Type B pancreatic cell (in vitro differentiated cells): ENCODE data around the gene ZCCHC17. TPM values are rescaled to one million over a fixed set of nuclear protein-coding genes. Genes with fewer than 3 reads are reported as not detected.

Experiments used
- DNase-seq: peaks from one replicate; pipeline ENCODE4 v3.0.0; 2021; ENCODE audit warnings: mixed read lengths; ENCODE audit not compliant: unreplicated experiment; ENCODE audit errors: extremely low spot score
- H3K27ac Mint-ChIP-seq: 2 replicates; pipeline ENCODE4 v1.8.0; 2021; ENCODE audit warnings: mild to moderate bottlenecking, mixed read lengths
- H3K27me3 Mint-ChIP-seq: 2 replicates; pipeline ENCODE4 v1.8.0; 2021; ENCODE audit warnings: mixed read lengths
- H3K36me3 Mint-ChIP-seq: 2 replicates; pipeline ENCODE4 v1.8.0; 2021; ENCODE audit warnings: mixed read lengths
- H3K4me1 Mint-ChIP-seq: one replicate; pipeline ENCODE4 v1.8.0; 2021; ENCODE audit warnings: mixed read lengths; ENCODE audit not compliant: unreplicated experiment
- H3K4me3 Mint-ChIP-seq: 2 replicates; pipeline ENCODE4 v1.8.0; 2021; ENCODE audit warnings: mild to moderate bottlenecking, mixed read lengths
- H3K9me3 Mint-ChIP-seq: 2 replicates; pipeline ENCODE4 v1.8.0; 2021; ENCODE audit warnings: mixed read lengths
- total RNA-seq: library from RNA; stranded (reverse); gene quantifications from 2 replicates; pipeline ENCODE4 v1.2.1, GENCODE V29; 2021; ENCODE audit warnings: low replicate concordance
- TF ChIP-seq, protein P1 (sequence below): fragments of 200-600 bp; sonication (generic); conservative IDR thresholded peaks from 2 replicates; pipeline ENCODE4 v1.5.0; 2021; ENCODE audit warnings: antibody characterized with exemption, mild to moderate bottlenecking

Gene ZCCHC17
- total RNA-seq, 1 donor from 2014 or later: 35.0 TPM

DNA sequence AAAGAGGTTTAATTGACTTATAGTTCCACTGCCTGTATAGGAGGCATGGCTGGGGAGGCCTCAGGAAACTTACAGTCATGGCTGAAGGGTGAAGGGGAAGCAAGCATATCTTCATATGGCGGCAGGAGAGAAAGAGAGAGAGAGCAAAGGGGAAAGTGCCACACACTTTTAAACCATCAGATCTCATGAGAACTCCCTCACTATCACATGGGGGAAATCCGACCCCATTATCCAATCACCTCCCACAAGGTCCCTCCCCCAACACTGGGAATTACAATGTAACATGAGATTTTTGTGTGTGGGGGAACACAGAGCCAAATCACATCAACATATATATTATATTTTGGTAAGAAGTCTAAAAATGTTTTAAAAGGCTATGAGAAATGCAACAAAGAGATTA lies 48.8 kb downstream of the ZCCHC17 start:
- no peaks in the 10 kb centered on the region for H3K4me1 Mint-ChIP-seq
- H3K4me3 Mint-ChIP-seq: no peak overlapping the region
- H3K27ac Mint-ChIP-seq: no peak overlapping the region
- no peaks in the 10 kb centered on the region for H3K9me3 Mint-ChIP-seq
- no peak for DNase-seq
- H3K36me3 Mint-ChIP-seq: peaks cover 14% of the 10 kb centered on the region
- TF ChIP-seq, protein P1, sequence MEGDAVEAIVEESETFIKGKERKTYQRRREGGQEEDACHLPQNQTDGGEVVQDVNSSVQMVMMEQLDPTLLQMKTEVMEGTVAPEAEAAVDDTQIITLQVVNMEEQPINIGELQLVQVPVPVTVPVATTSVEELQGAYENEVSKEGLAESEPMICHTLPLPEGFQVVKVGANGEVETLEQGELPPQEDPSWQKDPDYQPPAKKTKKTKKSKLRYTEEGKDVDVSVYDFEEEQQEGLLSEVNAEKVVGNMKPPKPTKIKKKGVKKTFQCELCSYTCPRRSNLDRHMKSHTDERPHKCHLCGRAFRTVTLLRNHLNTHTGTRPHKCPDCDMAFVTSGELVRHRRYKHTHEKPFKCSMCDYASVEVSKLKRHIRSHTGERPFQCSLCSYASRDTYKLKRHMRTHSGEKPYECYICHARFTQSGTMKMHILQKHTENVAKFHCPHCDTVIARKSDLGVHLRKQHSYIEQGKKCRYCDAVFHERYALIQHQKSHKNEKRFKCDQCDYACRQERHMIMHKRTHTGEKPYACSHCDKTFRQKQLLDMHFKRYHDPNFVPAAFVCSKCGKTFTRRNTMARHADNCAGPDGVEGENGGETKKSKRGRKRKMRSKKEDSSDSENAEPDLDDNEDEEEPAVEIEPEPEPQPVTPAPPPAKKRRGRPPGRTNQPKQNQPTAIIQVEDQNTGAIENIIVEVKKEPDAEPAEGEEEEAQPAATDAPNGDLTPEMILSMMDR: no peak
- H3K27me3 Mint-ChIP-seq: no peaks in the 10 kb centered on the region

DNA sequence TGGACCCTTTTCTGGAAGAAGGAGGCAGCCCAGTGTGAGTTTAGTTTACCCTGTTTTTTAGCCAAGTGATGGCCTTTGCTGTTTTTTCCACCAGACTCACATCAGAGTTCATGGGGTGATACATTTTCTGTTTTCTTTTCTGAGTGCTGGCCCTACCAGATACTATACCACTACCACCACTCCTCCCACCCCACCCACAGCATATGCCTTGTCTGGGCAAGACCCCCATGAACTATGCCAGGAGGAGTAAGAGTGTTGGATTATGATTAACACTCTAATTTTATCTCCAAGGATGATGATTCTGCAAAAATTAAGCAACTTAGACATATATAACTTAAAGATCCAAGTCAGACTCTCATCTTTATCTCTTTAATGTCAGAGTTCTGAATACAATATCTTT lies 50.0 kb downstream of the ZCCHC17 start:
- TF ChIP-seq, protein P1: no peak
- Mint-ChIP-seq H3K27ac (no peak overlapping the region), H3K27me3 (no peaks in the 10 kb centered on the region), H3K36me3 (peaks cover 22% of the 10 kb centered on the region), H3K9me3 (no peaks in the 10 kb centered on the region), H3K4me1 (no peaks in the 10 kb centered on the region), H3K4me3 (no peak overlapping the region)
- no peak for DNase-seq

DNA sequence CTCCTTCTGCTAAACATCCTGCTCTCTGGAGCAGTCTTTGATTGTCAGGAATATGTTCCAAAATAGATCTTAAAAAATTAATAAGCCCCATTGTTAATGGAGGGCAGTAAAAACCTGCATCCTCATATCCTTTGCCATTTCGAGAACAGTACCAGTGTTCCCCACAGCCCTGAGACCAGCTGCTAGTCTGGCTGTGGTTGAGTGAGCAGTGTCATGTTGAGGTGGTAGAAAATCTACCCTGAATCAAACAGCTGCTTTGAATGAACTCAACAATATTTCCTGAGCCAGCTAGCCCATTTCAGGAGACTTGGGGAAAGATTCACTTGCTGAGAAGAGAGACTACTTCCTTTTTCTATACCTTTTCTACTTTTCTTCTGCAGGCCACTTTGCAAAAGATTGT lies 51.6 kb downstream of the ZCCHC17 start:
- peaks cover 24% of the 10 kb centered on the region for H3K36me3 Mint-ChIP-seq
- no peaks in the 10 kb centered on the region for H3K9me3 Mint-ChIP-seq
- H3K4me1 Mint-ChIP-seq: no peaks in the 10 kb centered on the region
- H3K27ac Mint-ChIP-seq: no peak overlapping the region
- no peaks in the 10 kb centered on the region for H3K27me3 Mint-ChIP-seq
- H3K4me3 Mint-ChIP-seq: no peak overlapping the region
- DNase-seq: no peak
- TF ChIP-seq, protein P1: no peak

DNA sequence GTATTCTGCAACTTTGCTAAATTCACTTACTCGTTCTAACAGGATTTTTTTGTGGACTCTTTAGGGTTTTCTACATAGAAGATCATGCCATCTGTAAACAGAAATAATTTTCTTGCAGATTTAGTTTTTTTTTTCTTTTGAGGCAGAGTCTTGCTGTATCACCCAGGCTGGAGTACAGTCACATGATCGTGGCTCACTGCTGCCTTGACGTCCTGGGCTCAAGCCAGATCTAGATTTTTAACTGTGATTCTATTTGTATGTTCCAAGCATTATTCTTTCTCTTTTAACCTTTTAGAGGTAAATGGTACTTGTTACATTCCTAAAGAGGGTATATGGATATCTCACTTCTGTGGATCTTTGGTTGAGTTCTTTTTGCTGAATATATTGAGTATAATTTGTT lies 57.5 kb downstream of the ZCCHC17 start:
- no peaks in the 10 kb centered on the region for H3K9me3 Mint-ChIP-seq
- no peaks in the 10 kb centered on the region for H3K27me3 Mint-ChIP-seq
- no peak overlapping the region for H3K4me3 Mint-ChIP-seq
- H3K4me1 Mint-ChIP-seq: no peaks in the 10 kb centered on the region
- DNase-seq: no peak
- H3K27ac Mint-ChIP-seq: no peak overlapping the region
- TF ChIP-seq, protein P1: no peak
- peaks cover 43% of the 10 kb centered on the region for H3K36me3 Mint-ChIP-seq

DNA sequence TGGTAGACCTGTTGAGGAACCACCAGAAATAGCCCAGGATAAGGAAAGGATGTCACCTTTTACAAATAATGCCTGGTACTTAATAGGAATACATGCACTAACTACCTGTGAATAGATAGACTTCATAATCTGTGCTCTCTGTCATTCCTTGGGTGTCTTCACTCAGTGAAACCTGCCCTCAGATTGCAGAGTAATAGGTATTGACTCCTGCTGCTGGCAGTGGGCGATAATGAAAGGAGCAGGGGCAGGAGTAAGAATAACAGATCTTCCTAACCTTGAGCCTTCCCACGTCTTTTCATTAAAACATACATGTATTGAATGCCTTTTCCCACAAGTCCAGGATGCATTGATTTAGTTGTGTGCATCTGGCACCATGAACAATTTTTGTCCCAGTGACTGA lies 59.6 kb downstream of the ZCCHC17 start:
- H3K9me3 Mint-ChIP-seq: no peaks in the 10 kb centered on the region

More for the DNA sequence above, 59.6 kb downstream of the ZCCHC17 start:
- Mint-ChIP-seq H3K4me3 (no peak overlapping the region), H3K27me3 (no peaks in the 10 kb centered on the region), H3K36me3 (peaks cover 37% of the 10 kb centered on the region), H3K27ac (no peak overlapping the region), H3K4me1 (no peaks in the 10 kb centered on the region)
- DNase-seq: no peak
- TF ChIP-seq, protein P1: no peak
